GM21528 (cell line): ENCODE measurements around the gene GPA33.

Experiments
- ATAC-seq: cut with Tn5 transposase; IDR thresholded peaks from one replicate; pipeline ENCODE4 v1.9.1; 2021; ENCODE audit warnings: mild to moderate bottlenecking, moderate library complexity; ENCODE audit not compliant: unreplicated experiment, low FRiP score

The GPA33 gene

GRCh38 chr1:167090314-167090942, at the start of gene GPA33:
GPA33 (minus strand) TSS chr1:167090377; CDS start chr1:167090287, 90 bp downstream.
- no peak for ATAC-seq

- no peak for ATAC-seq
Observed at GRCh38 chr1:167138703-167139102, 48.5 kb upstream of the GPA33 start.

- no peak for ATAC-seq
Observed at GRCh38 chr1:167137793-167138510, 47.8 kb upstream of the GPA33 start.

- ATAC-seq: no peak
Observed at GRCh38 chr1:167137332-167137781, 47.2 kb upstream of the GPA33 start.

- ATAC-seq: no peak
Observed at GRCh38 chr1:167136806-167137205, 46.6 kb upstream of the GPA33 start.

GRCh38 chr1:167136191-167136614, 46.0 kb upstream of the GPA33 start:
- ATAC-seq: no peak

- ATAC-seq: no peak
Observed at GRCh38 chr1:167135281-167135840, 45.2 kb upstream of the GPA33 start.

GRCh38 chr1:167132301-167133010, 42.3 kb upstream of the GPA33 start:
- no peak for ATAC-seq

GRCh38 chr1:167130829-167131510, 40.8 kb upstream of the GPA33 start:
- no peak for ATAC-seq

GRCh38 chr1:167128261-167129227, 38.4 kb upstream of the GPA33 start:
- no peak for ATAC-seq

GRCh38 chr1:167127661-167128060, 37.5 kb upstream of the GPA33 start:
- ATAC-seq: no peak

- no peak for ATAC-seq
Observed at GRCh38 chr1:167127236-167127635, 37.1 kb upstream of the GPA33 start.

- ATAC-seq: no peak
Observed at GRCh38 chr1:167126811-167127210, 36.6 kb upstream of the GPA33 start.

GRCh38 chr1:167126317-167126716, 36.1 kb upstream of the GPA33 start:
- no peak for ATAC-seq

- ATAC-seq: no peak
Observed at GRCh38 chr1:167122568-167122967, 32.4 kb upstream of the GPA33 start.

GRCh38 chr1:167122121-167122480, 31.9 kb upstream of the GPA33 start:
- ATAC-seq: no peak

- ATAC-seq: no peak
Observed at GRCh38 chr1:167121375-167122120, 31.4 kb upstream of the GPA33 start.

GRCh38 chr1:167120899-167121298, 30.7 kb upstream of the GPA33 start:
- ATAC-seq: no peak

GRCh38 chr1:167119696-167120095, 29.5 kb upstream of the GPA33 start:
- ATAC-seq: no peak
